GM23338 (cell line): ENCODE results near the gene RPL27A. TPM values are rescaled to one million over a fixed set of nuclear protein-coding genes. Genes with fewer than 3 reads are reported as not detected.

Experiments
- ATAC-seq: fragments of 200-7000 bp; cut with Tn5 transposase; 3 replicates; pipeline ENCODE4 v1.9.1; 2020
- DNase-seq: peaks from one replicate; pipeline ENCODE4 v3.0.0-alpha.2; 2015; ENCODE audit warnings: low spot score
- H2AFZ ChIP-seq: fragments of 200-600 bp; sonication (generic); 2 replicates; pipeline ENCODE4 v1.8.0; 2016; ENCODE audit warnings: antibody characterized with exemption, mild to moderate bottlenecking, moderate library complexity
- H3F3A ChIP-seq: fragments of 200-600 bp; sonication (generic); replicated peaks from 2 replicates; pipeline ENCODE4 v1.8.0; 2017; ENCODE audit warnings: antibody characterized with exemption, mixed run types, low read depth
- H3K27ac ChIP-seq: fragments of 200-600 bp; sonication (generic); 2 replicates; pipeline ENCODE4 v1.6.1; 2016; ENCODE audit warnings: low read depth
- H3K27me3 ChIP-seq: fragments of 200-600 bp; sonication (generic); 2 replicates; pipeline ENCODE4 v1.8.0; 2016; ENCODE audit warnings: mild to moderate bottlenecking, mixed run types, moderate library complexity; ENCODE audit not compliant: insufficient read depth
- H3K36me3 ChIP-seq: fragments of 200-600 bp; sonication (generic); 2 replicates; pipeline ENCODE4 v1.8.0; 2016; ENCODE audit warnings: mild to moderate bottlenecking; ENCODE audit not compliant: insufficient read depth
- H3K4me1 ChIP-seq: fragments of 200-600 bp; sonication (generic); 2 replicates; pipeline ENCODE4 v1.8.0; 2016; ENCODE audit warnings: mild to moderate bottlenecking, moderate library complexity; ENCODE audit not compliant: insufficient read depth
- H3K4me2 ChIP-seq: fragments of 200-600 bp; sonication (generic); 2 replicates; pipeline ENCODE4 v1.7.1; 2017; ENCODE audit warnings: mixed run types
- H3K4me3 ChIP-seq: fragments of 200-600 bp; sonication (generic); 2 replicates; pipeline ENCODE4 v1.6.1; 2016; ENCODE audit warnings: mixed run types
- H3K79me2 ChIP-seq: fragments of 200-600 bp; sonication (generic); replicated peaks from 2 replicates; pipeline ENCODE4 v1.8.0; 2017; ENCODE audit warnings: mild to moderate bottlenecking; ENCODE audit not compliant: insufficient read depth
- H3K9me2 ChIP-seq: fragments of 200-600 bp; sonication (generic); 2 replicates; pipeline ENCODE4 v1.8.0; 2017; ENCODE audit not compliant: insufficient read depth
- H4K20me1 ChIP-seq: fragments of 200-600 bp; sonication (generic); replicated peaks from 2 replicates; pipeline ENCODE4 v1.8.0; 2017; ENCODE audit warnings: mild to moderate bottlenecking; ENCODE audit not compliant: insufficient read depth
- H3K27ac Mint-ChIP-seq: 2 replicates; pipeline ENCODE4 v1.8.0; 2020; ENCODE audit warnings: inconsistent platforms, mild to moderate bottlenecking, moderate library complexity, mixed read lengths
- H3K27me3 Mint-ChIP-seq: 3 replicates; pipeline ENCODE4 v1.8.0; 2022; ENCODE audit warnings: low read depth, mild to moderate bottlenecking, moderate library complexity, mixed read lengths, inconsistent platforms; ENCODE audit not compliant: insufficient read depth, poor library complexity
- H3K36me3 Mint-ChIP-seq: 3 replicates; pipeline ENCODE4 v1.8.0; 2021; ENCODE audit warnings: low read depth, mild to moderate bottlenecking, inconsistent platforms, moderate library complexity, mixed read lengths
- H3K4me1 Mint-ChIP-seq: 3 replicates; pipeline ENCODE4 v1.8.0; 2020; ENCODE audit warnings: mild to moderate bottlenecking, inconsistent platforms, mixed read lengths
- H3K4me3 Mint-ChIP-seq: 3 replicates; pipeline ENCODE4 v1.8.0; 2021; ENCODE audit warnings: moderate library complexity, mild to moderate bottlenecking, inconsistent platforms, mixed read lengths
- H3K9me3 Mint-ChIP-seq: 3 replicates; pipeline ENCODE4 v1.8.0; 2020; ENCODE audit warnings: moderate library complexity, mild to moderate bottlenecking, inconsistent platforms, mixed read lengths
- CREB1 ChIP-seq: fragments of 250-450 bp; sonication (Bioruptor Pico); IDR thresholded peaks from 2 replicates; pipeline ENCODE4 v1.5.0; 2020; ENCODE audit warnings: low read depth, mild to moderate bottlenecking, moderate library complexity
- EZH2 ChIP-seq: fragments of 200-600 bp; sonication (generic); IDR thresholded peaks from one replicate; pipeline ENCODE4 v1.8.0; 2017; ENCODE audit warnings: antibody characterized with exemption, mild to moderate bottlenecking, low read depth; ENCODE audit not compliant: unreplicated experiment
- EZH2phosphoT487 ChIP-seq: fragments of 200-600 bp; sonication (generic); IDR thresholded peaks from one replicate; pipeline ENCODE4 v1.8.1; 2018; ENCODE audit warnings: antibody characterized with exemption; ENCODE audit not compliant: unreplicated experiment
- POLR2AphosphoS5 ChIP-seq: IDR thresholded peaks from 2 replicates; pipeline ENCODE4 v1.6.1; 2016; ENCODE audit warnings: antibody characterized with exemption, low read depth
- polyA plus RNA-seq: library from polyadenylated mRNA; unstranded; fragments of >200 nt; fragmentation: Nextera tagmentation; extraction: Ambion mirVana; gene quantifications from 2 replicates; pipeline ENCODE4 v1.2.1, GENCODE V29; 2016
- total RNA-seq: library from RNA; depleted of rRNA; stranded (reverse); fragments of >200 nt; shearing (Covaris generic); gene quantifications from 2 replicates; pipeline ENCODE4 v1.2.3, GENCODE V29; 2014
- TF ChIP-seq, protein P1 (sequence below): IDR thresholded peaks from one replicate; pipeline ENCODE4 v1.6.1; 2018; ENCODE audit warnings: antibody characterized with exemption; ENCODE audit not compliant: unreplicated experiment

RPL27A gene
- total and polyA plus RNA-seq, 2 experiments from 2014 or later, result 1,283 to 3,167 TPM

DNA sequence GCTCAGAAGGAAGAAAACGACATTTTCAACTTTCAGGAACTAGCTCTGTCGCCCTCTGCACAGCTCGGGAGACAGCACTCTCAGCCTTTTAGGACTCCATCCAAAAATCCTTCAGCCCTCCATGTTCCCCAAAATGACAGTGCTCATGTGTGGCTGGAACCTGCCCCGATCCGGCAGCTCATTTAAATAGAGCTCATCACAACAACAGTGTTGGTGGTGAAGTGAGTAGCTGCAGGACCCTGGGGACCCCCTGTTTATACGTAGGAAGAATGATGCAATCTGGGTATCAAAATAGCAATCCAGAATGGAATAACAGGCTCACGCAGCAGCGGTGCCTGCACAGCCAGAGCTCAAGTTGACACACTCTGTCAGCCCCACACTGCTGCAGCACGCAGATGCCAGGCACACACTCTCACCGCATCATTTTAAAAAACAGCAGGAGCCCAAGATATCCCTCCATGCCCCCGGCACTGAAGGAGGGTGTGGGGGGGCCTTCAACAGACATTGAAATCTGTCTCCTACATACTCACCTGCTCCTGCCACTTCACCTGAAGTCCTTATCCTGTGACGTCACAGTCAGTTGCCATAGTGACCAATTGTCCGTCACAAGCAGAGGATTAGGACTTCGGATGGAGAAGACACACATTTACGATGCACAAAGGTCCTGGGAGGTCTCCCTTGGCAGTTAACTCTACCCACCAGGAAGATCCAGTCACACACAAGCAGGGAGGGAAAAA lies 24.1 kb upstream of the RPL27A start:
- peak; percentile 18; the same call in 2 of the 3 replicates for ATAC-seq
- H3K4me3 ChIP-seq, result no peak overlapping the region

GRCh38 chr11:8661001-8661795 lies 21.4 kb upstream of the RPL27A start:
- Histone ChIP-seq H3F3A (no peaks in the 10 kb centered on the region), H3K9me2 (no peaks in the 10 kb centered on the region), H3K36me3 (no peaks in the 10 kb centered on the region), H3K4me2 (no peak overlapping the region), H4K20me1 (no peaks in the 10 kb centered on the region), H2AFZ (no peak overlapping the region), H3K27me3 (no peaks in the 10 kb centered on the region), H3K4me3 (no peak overlapping the region), H3K27ac (no peak overlapping the region), H3K4me1 (peaks cover 4% of the 10 kb centered on the region; the same call in 1 of the 2 replicates), H3K79me2 (no peaks in the 10 kb centered on the region)
- Mint-ChIP-seq H3K9me3 (no peaks in the 10 kb centered on the region), H3K4me3 (no peak overlapping the region), H3K27ac (no peak overlapping the region), H3K36me3 (no peaks in the 10 kb centered on the region), H3K27me3 (peaks cover 5% of the 10 kb centered on the region), H3K4me1 (peaks cover 19% of the 10 kb centered on the region)
- no peak for ATAC-seq
- TF ChIP-seq POLR2AphosphoS5 (no peak), EZH2 (no peak)
- DNase-seq, result no peak

More for the DNA sequence above, 24.1 kb upstream of the RPL27A start:
- H3K4me3 Mint-ChIP-seq, result no peak overlapping the region
- Histone ChIP-seq H3K9me2 (no peaks in the 10 kb centered on the region), H3K27me3 (no peaks in the 10 kb centered on the region), H2AFZ (peak overlapping the region; percentile 78; the same call in 1 of the 2 replicates), H3K4me1 (peaks cover 4% of the 10 kb centered on the region; the same call in 1 of the 2 replicates), H3K27ac (peak overlapping the region; percentile 63; the same call in 1 of the 2 replicates), H4K20me1 (no peaks in the 10 kb centered on the region), H3F3A (no peaks in the 10 kb centered on the region), H3K36me3 (no peaks in the 10 kb centered on the region), H3K79me2 (no peaks in the 10 kb centered on the region), H3K4me2 (no peak overlapping the region)
- H3K4me1 Mint-ChIP-seq, result peaks cover 19% of the 10 kb centered on the region
- no peak overlapping the region; the same call in 1 of the 2 replicates for H3K27ac Mint-ChIP-seq
- peak; percentile 16 for DNase-seq
- H3K36me3 Mint-ChIP-seq, result no peaks in the 10 kb centered on the region
- TF ChIP-seq, protein P1, sequence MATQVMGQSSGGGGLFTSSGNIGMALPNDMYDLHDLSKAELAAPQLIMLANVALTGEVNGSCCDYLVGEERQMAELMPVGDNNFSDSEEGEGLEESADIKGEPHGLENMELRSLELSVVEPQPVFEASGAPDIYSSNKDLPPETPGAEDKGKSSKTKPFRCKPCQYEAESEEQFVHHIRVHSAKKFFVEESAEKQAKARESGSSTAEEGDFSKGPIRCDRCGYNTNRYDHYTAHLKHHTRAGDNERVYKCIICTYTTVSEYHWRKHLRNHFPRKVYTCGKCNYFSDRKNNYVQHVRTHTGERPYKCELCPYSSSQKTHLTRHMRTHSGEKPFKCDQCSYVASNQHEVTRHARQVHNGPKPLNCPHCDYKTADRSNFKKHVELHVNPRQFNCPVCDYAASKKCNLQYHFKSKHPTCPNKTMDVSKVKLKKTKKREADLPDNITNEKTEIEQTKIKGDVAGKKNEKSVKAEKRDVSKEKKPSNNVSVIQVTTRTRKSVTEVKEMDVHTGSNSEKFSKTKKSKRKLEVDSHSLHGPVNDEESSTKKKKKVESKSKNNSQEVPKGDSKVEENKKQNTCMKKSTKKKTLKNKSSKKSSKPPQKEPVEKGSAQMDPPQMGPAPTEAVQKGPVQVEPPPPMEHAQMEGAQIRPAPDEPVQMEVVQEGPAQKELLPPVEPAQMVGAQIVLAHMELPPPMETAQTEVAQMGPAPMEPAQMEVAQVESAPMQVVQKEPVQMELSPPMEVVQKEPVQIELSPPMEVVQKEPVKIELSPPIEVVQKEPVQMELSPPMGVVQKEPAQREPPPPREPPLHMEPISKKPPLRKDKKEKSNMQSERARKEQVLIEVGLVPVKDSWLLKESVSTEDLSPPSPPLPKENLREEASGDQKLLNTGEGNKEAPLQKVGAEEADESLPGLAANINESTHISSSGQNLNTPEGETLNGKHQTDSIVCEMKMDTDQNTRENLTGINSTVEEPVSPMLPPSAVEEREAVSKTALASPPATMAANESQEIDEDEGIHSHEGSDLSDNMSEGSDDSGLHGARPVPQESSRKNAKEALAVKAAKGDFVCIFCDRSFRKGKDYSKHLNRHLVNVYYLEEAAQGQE, result no peak
- TF ChIP-seq EZH2phosphoT487 (no peak), CREB1 (CRISPR knock-in tag) (peak; percentile 73; the same call in 1 of the 2 replicates)
- H3K27me3 Mint-ChIP-seq, result peaks cover 5% of the 10 kb centered on the region
- no peaks in the 10 kb centered on the region for H3K9me3 Mint-ChIP-seq
